ENCODE measurements around the gene DUSP28.

The DUSP28 gene

GRCh38 chr2:240522406-240522805 lies 37.8 kb upstream of the DUSP28 start:
- Histone ChIP-seq H4K20me1 (ENCODE audit: insufficient read depth) (no peaks in the 10 kb centered on the region), H3K27me3 (ENCODE audit: insufficient read depth, low read depth) (no peaks in the 10 kb centered on the region), H3K4me1 (ENCODE audit: low read depth, poor library complexity, severe bottlenecking) (no peaks in the 10 kb centered on the region), H3K36me3 (ENCODE audit: insufficient read depth) (no peaks in the 10 kb centered on the region), H3K4me2 (no peak overlapping the region), H3K79me2 (ENCODE audit: insufficient read depth, low read depth) (no peaks in the 10 kb centered on the region), H2AFZ (ENCODE audit: low read depth) (no peak overlapping the region), H3K4me3 (IDR thresholded peaks at IDR 0.05; ENCODE audit: insufficient read depth, low read depth, low read length) (no peak overlapping the region), H3K9ac (no peak overlapping the region), H3K27ac (no peak overlapping the region)
- TF ChIP-seq, protein P1, sequence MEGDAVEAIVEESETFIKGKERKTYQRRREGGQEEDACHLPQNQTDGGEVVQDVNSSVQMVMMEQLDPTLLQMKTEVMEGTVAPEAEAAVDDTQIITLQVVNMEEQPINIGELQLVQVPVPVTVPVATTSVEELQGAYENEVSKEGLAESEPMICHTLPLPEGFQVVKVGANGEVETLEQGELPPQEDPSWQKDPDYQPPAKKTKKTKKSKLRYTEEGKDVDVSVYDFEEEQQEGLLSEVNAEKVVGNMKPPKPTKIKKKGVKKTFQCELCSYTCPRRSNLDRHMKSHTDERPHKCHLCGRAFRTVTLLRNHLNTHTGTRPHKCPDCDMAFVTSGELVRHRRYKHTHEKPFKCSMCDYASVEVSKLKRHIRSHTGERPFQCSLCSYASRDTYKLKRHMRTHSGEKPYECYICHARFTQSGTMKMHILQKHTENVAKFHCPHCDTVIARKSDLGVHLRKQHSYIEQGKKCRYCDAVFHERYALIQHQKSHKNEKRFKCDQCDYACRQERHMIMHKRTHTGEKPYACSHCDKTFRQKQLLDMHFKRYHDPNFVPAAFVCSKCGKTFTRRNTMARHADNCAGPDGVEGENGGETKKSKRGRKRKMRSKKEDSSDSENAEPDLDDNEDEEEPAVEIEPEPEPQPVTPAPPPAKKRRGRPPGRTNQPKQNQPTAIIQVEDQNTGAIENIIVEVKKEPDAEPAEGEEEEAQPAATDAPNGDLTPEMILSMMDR (conservative IDR thresholded peaks at IDR 0.05; ENCODE audit: low read depth, low read length), result no peak

- Histone ChIP-seq H3K4me2 (no peak overlapping the region), H2AFZ (ENCODE audit: low read depth) (no peak overlapping the region), H3K9ac (no peak overlapping the region), H3K27ac (no peak overlapping the region), H3K27me3 (ENCODE audit: insufficient read depth, low read depth) (no peaks in the 10 kb centered on the region), H4K20me1 (ENCODE audit: insufficient read depth) (no peaks in the 10 kb centered on the region), H3K36me3 (ENCODE audit: insufficient read depth) (no peaks in the 10 kb centered on the region), H3K4me3 (IDR thresholded peaks at IDR 0.05; ENCODE audit: insufficient read depth, low read depth, low read length) (no peak overlapping the region), H3K4me1 (ENCODE audit: low read depth, poor library complexity, severe bottlenecking) (no peaks in the 10 kb centered on the region), H3K79me2 (ENCODE audit: insufficient read depth, low read depth) (no peaks in the 10 kb centered on the region)
- TF ChIP-seq, protein P1 (conservative IDR thresholded peaks at IDR 0.05; ENCODE audit: low read depth, low read length), result no peak
Observed at GRCh38 chr2:240523451-240524281, 36.5 kb upstream of the DUSP28 start.

- Histone ChIP-seq H3K36me3 (ENCODE audit: insufficient read depth) (no peaks in the 10 kb centered on the region), H3K4me3 (IDR thresholded peaks at IDR 0.05; ENCODE audit: insufficient read depth, low read depth, low read length) (no peak overlapping the region), H3K27me3 (ENCODE audit: insufficient read depth, low read depth) (no peaks in the 10 kb centered on the region)
Observed at GRCh38 chr2:240524963-240525718, 35.0 kb upstream of the DUSP28 start.

GRCh38 chr2:240525802-240526201 lies 34.4 kb upstream of the DUSP28 start:
- Histone ChIP-seq H3K36me3 (ENCODE audit: insufficient read depth) (no peaks in the 10 kb centered on the region), H3K27ac (no peak overlapping the region), H3K27me3 (ENCODE audit: insufficient read depth, low read depth) (no peaks in the 10 kb centered on the region), H3K79me2 (ENCODE audit: insufficient read depth, low read depth) (no peaks in the 10 kb centered on the region), H3K4me2 (no peak overlapping the region), H2AFZ (ENCODE audit: low read depth) (no peak overlapping the region), H4K20me1 (ENCODE audit: insufficient read depth) (no peaks in the 10 kb centered on the region), H3K9ac (no peak overlapping the region), H3K4me1 (ENCODE audit: low read depth, poor library complexity, severe bottlenecking) (no peaks in the 10 kb centered on the region), H3K4me3 (IDR thresholded peaks at IDR 0.05; ENCODE audit: insufficient read depth, low read depth, low read length) (no peak overlapping the region)
- TF ChIP-seq, protein P1 (conservative IDR thresholded peaks at IDR 0.05; ENCODE audit: low read depth, low read length), result no peak

More at GRCh38 chr2:240524963-240525718, 35.0 kb upstream of the DUSP28 start:
- H4K20me1 ChIP-seq (ENCODE audit: insufficient read depth), result no peaks in the 10 kb centered on the region
- no peak overlapping the region for H3K9ac ChIP-seq
- H2AFZ ChIP-seq (ENCODE audit: low read depth), result no peak overlapping the region
- no peak overlapping the region for H3K4me2 ChIP-seq
- no peak overlapping the region for H3K27ac ChIP-seq
- no peaks in the 10 kb centered on the region for H3K4me1 ChIP-seq (ENCODE audit: low read depth, poor library complexity, severe bottlenecking)
- H3K79me2 ChIP-seq (ENCODE audit: insufficient read depth, low read depth), result no peaks in the 10 kb centered on the region
- TF ChIP-seq, protein P1 (conservative IDR thresholded peaks at IDR 0.05; ENCODE audit: low read depth, low read length), result no peak
